ENCODE measurements around the gene DSCAM. TPM values are rescaled to one million over a fixed set of nuclear protein-coding genes. Genes with fewer than 3 reads are reported as not detected.

The DSCAM gene
- total RNA-seq, 2 experiments from 2014 or later, result not detected

DNA sequence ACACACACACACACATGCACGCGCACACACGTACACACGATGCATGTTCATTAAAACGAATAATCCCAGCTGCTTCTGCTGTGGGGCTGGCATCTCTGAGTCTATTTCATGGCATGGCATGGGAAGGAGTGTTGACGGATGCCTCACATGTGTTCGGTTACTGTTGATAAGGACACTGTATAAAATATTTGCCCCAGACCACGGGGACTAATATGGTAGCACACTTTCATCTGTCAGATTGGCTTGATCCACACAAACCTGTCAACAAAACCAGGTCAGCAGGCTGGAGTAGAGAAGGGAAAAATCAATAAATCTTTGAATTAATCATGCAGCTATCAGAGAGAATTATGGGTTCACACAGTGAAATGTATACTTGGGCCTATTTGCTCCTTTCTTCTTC is 171.9 kb downstream of the DSCAM start:
- intact Hi-C loops (cut with DNase I, micrococcal nuclease), result no loop called here
- Mint-ChIP-seq H3K9me3 (no peaks in the 10 kb centered on the region), H3K4me1 (ENCODE audit: low read depth) (no peaks in the 10 kb centered on the region), H3K4me3 (no peak overlapping the region), H3K27ac (no peak overlapping the region), H3K36me3 (ENCODE audit: low read depth) (no peaks in the 10 kb centered on the region), H3K27me3 (no peaks in the 10 kb centered on the region)
- no peaks in the 10 kb centered on the region for H3K27me3 ChIP-seq (ENCODE audit: control insufficient read depth in 1 of 2, insufficient read depth in 2 of 2, low read length in 2 of 2)
- TF ChIP-seq, protein P1, sequence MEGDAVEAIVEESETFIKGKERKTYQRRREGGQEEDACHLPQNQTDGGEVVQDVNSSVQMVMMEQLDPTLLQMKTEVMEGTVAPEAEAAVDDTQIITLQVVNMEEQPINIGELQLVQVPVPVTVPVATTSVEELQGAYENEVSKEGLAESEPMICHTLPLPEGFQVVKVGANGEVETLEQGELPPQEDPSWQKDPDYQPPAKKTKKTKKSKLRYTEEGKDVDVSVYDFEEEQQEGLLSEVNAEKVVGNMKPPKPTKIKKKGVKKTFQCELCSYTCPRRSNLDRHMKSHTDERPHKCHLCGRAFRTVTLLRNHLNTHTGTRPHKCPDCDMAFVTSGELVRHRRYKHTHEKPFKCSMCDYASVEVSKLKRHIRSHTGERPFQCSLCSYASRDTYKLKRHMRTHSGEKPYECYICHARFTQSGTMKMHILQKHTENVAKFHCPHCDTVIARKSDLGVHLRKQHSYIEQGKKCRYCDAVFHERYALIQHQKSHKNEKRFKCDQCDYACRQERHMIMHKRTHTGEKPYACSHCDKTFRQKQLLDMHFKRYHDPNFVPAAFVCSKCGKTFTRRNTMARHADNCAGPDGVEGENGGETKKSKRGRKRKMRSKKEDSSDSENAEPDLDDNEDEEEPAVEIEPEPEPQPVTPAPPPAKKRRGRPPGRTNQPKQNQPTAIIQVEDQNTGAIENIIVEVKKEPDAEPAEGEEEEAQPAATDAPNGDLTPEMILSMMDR (IDR thresholded peaks at IDR 0.05), result no peak
- no peaks in the 10 kb centered on the region for H3K4me1 ChIP-seq (ENCODE audit: insufficient read depth, low read length)
- POLR2A ChIA-PET, result no interaction called here
- no peak overlapping the region for H3K27ac ChIP-seq (ENCODE audit: low read depth in 1 of 2, low read length in 2 of 2)
- CTCF ChIA-PET, result no interaction called here
- no peaks in the 10 kb centered on the region for H3K9me3 ChIP-seq (ENCODE audit: control insufficient read depth in 1 of 2, insufficient read depth in 1 of 2, low read length in 2 of 2)
- H3K4me3 ChIP-seq (ENCODE audit: low read length), result no peak overlapping the region
- H3K36me3 ChIP-seq (ENCODE audit: insufficient read depth, low read length), result no peaks in the 10 kb centered on the region
- DNase-seq (no peak), ATAC-seq (ENCODE audit: poor library complexity) (no peak)

DNA sequence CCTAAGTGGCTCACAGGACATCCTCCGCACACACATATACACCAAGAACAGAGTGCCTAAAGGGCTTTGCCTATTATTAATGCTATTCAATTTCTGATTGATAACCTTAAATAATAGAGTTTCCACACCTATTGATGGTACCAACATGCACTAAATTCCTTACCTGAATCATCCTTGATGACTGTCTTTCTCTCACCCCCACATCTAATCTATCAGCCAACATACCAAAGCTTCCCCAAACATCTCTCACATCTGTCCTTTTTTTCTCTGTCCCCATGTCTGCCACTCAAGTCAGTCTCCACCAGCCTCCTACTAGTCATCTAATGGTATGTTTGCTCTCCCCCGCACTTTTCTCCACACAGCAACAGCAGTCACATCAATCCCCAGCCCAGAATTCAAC is 174.4 kb downstream of the DSCAM start:
- ATAC-seq (ENCODE audit: poor library complexity) (no peak), DNase-seq (no peak)
- TF ChIP-seq, protein P1 (IDR thresholded peaks at IDR 0.05), result no peak
- ChIA-PET POLR2A (no interaction called here), CTCF (no interaction called here)
- Mint-ChIP-seq H3K36me3 (ENCODE audit: low read depth) (no peaks in the 10 kb centered on the region), H3K9me3 (no peaks in the 10 kb centered on the region), H3K27ac (no peak overlapping the region), H3K27me3 (no peaks in the 10 kb centered on the region), H3K4me1 (ENCODE audit: low read depth) (no peaks in the 10 kb centered on the region), H3K4me3 (no peak overlapping the region)
- intact Hi-C loops (cut with DNase I, micrococcal nuclease), result no loop called here
- H3K4me1 ChIP-seq (ENCODE audit: insufficient read depth, low read length), result no peaks in the 10 kb centered on the region
- H3K9me3 ChIP-seq (ENCODE audit: control insufficient read depth in 1 of 2, insufficient read depth in 1 of 2, low read length in 2 of 2), result no peaks in the 10 kb centered on the region
- H3K27ac ChIP-seq (ENCODE audit: low read depth in 1 of 2, low read length in 2 of 2), result no peak overlapping the region
- no peak overlapping the region for H3K4me3 ChIP-seq (ENCODE audit: low read length)
- no peaks in the 10 kb centered on the region for H3K36me3 ChIP-seq (ENCODE audit: insufficient read depth, low read length)
- no peaks in the 10 kb centered on the region for H3K27me3 ChIP-seq (ENCODE audit: control insufficient read depth in 1 of 2, insufficient read depth in 2 of 2, low read length in 2 of 2)

DNA sequence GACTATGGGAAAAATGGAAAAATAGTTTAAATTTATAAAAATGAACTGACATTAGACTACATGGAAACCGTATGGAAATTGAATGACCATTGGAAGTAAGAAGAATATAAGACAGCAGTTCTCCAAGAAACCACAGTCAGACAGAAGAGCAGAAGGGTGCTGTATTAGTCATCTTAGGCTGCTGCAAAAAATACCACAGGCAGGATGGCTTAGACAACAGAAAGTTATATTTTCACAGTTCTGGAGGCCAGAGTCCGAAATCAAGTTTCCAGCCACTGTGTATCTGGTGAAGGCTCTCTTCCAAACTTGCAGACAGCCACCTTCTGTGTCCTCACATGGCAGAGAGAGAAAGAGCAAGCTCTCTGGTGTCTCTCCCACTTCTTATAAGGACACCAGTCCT is 175.2 kb downstream of the DSCAM start:
- DNase-seq (no peak), ATAC-seq (ENCODE audit: poor library complexity) (no peak)
- Histone ChIP-seq H3K4me1 (ENCODE audit: insufficient read depth, low read length) (no peaks in the 10 kb centered on the region), H3K9me3 (ENCODE audit: control insufficient read depth in 1 of 2, insufficient read depth in 1 of 2, low read length in 2 of 2) (no peaks in the 10 kb centered on the region), H3K27ac (ENCODE audit: low read depth in 1 of 2, low read length in 2 of 2) (no peak overlapping the region), H3K36me3 (ENCODE audit: insufficient read depth, low read length) (no peaks in the 10 kb centered on the region), H3K27me3 (ENCODE audit: control insufficient read depth in 1 of 2, insufficient read depth in 2 of 2, low read length in 2 of 2) (no peaks in the 10 kb centered on the region), H3K4me3 (ENCODE audit: low read length) (no peak overlapping the region)
- TF ChIP-seq, protein P1 (IDR thresholded peaks at IDR 0.05), result no peak
- Mint-ChIP-seq H3K4me3 (no peak overlapping the region), H3K27me3 (peaks cover 4% of the 10 kb centered on the region), H3K36me3 (ENCODE audit: low read depth) (no peaks in the 10 kb centered on the region), H3K9me3 (no peaks in the 10 kb centered on the region), H3K4me1 (ENCODE audit: low read depth) (no peaks in the 10 kb centered on the region), H3K27ac (no peak overlapping the region)
- ChIA-PET CTCF (no interaction called here), POLR2A (no interaction called here)
- intact Hi-C loops (cut with DNase I, micrococcal nuclease), result no loop called here
